Neural cell (in vitro differentiated cells): Measurements from ENCODE around the gene PIGP.

Experiments used
- CTCF ChIP-seq: fragments of 450-650 bp; IDR thresholded peaks from 2 replicates; pipeline ENCODE4 v1.5.1; 2014; ENCODE audit warnings: antibody characterized with exemption, mild to moderate bottlenecking, moderate library complexity; ENCODE audit not compliant: poor library complexity, severe bottlenecking
- EP300 ChIP-seq: fragments of 450-650 bp; conservative IDR thresholded peaks from 2 replicates; pipeline ENCODE4 v1.6.1; 2014; ENCODE audit warnings: antibody characterized with exemption, mild to moderate bottlenecking, moderate library complexity; ENCODE audit not compliant: poor library complexity, severe bottlenecking
- EZH2 ChIP-seq: fragments of 200-600, 300-800 bp; shearing (Covaris generic), sonication (generic); IDR thresholded peaks from 2 replicates; pipeline ENCODE4 v1.6.1; 2014; ENCODE audit warnings: antibody characterized with exemption, low read length, borderline replicate concordance, mild to moderate bottlenecking; ENCODE audit not compliant: insufficient read depth, poor library complexity, severe bottlenecking
- MXI1 ChIP-seq: fragments of 450-650 bp; conservative IDR thresholded peaks from 2 replicates; pipeline ENCODE4 v1.6.1; 2014; ENCODE audit warnings: antibody characterized with exemption, mild to moderate bottlenecking; ENCODE audit not compliant: poor library complexity, severe bottlenecking
- POLR2AphosphoS5 ChIP-seq: IDR thresholded peaks from 2 replicates; pipeline ENCODE4 v1.6.1; 2012
- RAD21 ChIP-seq: fragments of 450-650 bp; conservative IDR thresholded peaks from 2 replicates; pipeline ENCODE4 v1.6.1; 2014; ENCODE audit warnings: antibody characterized with exemption, mild to moderate bottlenecking, moderate library complexity
- REST ChIP-seq: IDR thresholded peaks from 2 replicates; pipeline ENCODE4 v1.6.1; 2012; ENCODE audit warnings: borderline replicate concordance
- SMC3 ChIP-seq: fragments of 450-650 bp; conservative IDR thresholded peaks from 2 replicates; pipeline ENCODE4 v1.6.1; 2014; ENCODE audit warnings: antibody characterized with exemption, mild to moderate bottlenecking, moderate library complexity; ENCODE audit not compliant: poor library complexity
- TAF1 ChIP-seq: IDR thresholded peaks from 2 replicates; pipeline ENCODE4 v1.6.1; 2012; ENCODE audit warnings: low read depth

DNA sequence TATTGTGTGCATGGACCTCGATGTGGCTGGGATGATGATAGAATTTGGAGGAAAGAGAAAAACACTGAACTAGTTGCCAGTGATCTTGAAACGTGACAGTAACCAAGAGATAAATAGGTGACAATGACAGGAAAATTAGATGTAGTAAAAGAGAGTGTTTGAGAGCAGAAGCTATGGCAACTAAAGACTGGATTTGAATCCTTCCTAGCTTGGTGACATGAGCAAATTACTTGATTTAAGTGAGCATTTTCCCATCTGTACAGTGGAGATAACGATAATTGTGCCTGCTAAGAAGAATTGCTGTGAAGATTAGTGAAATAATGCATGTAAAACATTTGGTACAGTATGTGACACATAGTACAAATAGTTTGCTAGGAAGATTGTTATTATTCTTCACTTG, 12.9 kb upstream of the PIGP start:
- no peak for TF ChIP-seq CTCF
- TF ChIP-seq REST, result no peak
- no peak for TF ChIP-seq POLR2AphosphoS5
- no peak for TF ChIP-seq TAF1
- no peak for TF ChIP-seq RAD21
- no peak for TF ChIP-seq EP300
- no peak for TF ChIP-seq SMC3
- no peak for TF ChIP-seq EZH2
- no peak for TF ChIP-seq MXI1
